Thyroid gland (tissue), 4 donors: ENCODE results near the gene ASIC2. TPM values are rescaled to one million over a fixed set of nuclear protein-coding genes. Genes with fewer than 3 reads are reported as not detected.

Experiments
- DNase-seq, 2 donors: peaks; one replicate each; pipeline ENCODE4 v3.0.0-alpha.2; 2019
- H3K27ac ChIP-seq, 3 donors: fragments of 200-600 bp; sonication (generic); 1 replicate in 2 of 3; 2 replicates in 1 of 3; pipeline ENCODE4 v1.5.1; 2016 to 2019; ENCODE audit warnings: mild to moderate bottlenecking in 1 of 3, moderate library complexity in 1 of 3
- H3K27me3 ChIP-seq: fragments of 200-600 bp; sonication (generic); one replicate; pipeline ENCODE4 v1.5.1; 2019
- H3K36me3 ChIP-seq, 2 donors: fragments of 200-600 bp; sonication (generic); one replicate each; pipeline ENCODE4 v1.5.1; 2016 to 2019
- H3K4me1 ChIP-seq, 2 donors: fragments of 200-600 bp; sonication (generic); one replicate each; pipeline ENCODE4 v1.5.1; 2017 to 2019
- H3K4me3 ChIP-seq, 3 donors: fragments of 200-600 bp; sonication (generic); replicated peaks in 1 of 3; 1 replicate in 2 of 3; 2 replicates in 1 of 3; pipeline ENCODE4 v1.5.1; 2016; ENCODE audit warnings: mild to moderate bottlenecking in 1 of 3
- H3K9me3 ChIP-seq: fragments of 200-600 bp; sonication (generic); one replicate; pipeline ENCODE4 v1.5.1; 2017
- CTCF ChIP-seq, 6 experiments: fragments of 200-600 bp in 3 of 6; fragments of 450-650 bp in 3 of 6; sonication (generic) in 3 of 6; IDR thresholded peaks; one replicate each; pipeline ENCODE4 v1.5.1; 2016 to 2019; ENCODE audit warnings: antibody characterized with exemption in 6 of 6, mild to moderate bottlenecking in 2 of 6, inconsistent platforms in 1 of 6, moderate library complexity in 1 of 6
- POLR2A ChIP-seq, 2 donors: fragments of 450-650 bp; IDR thresholded peaks; one replicate each; pipeline ENCODE4 v1.6.1; 2017; ENCODE audit warnings: antibody characterized with exemption in 2 of 2, mild to moderate bottlenecking in 2 of 2, moderate library complexity in 1 of 2
- WGBS, 2 donors: methylation state at CpG; one replicate each; pipeline ENCODE4 v1.1.5; 2017; 5-methylcytosine and 5-hydroxymethylcytosine counted together
- intact Hi-C: fragments of 100-400 bp; cut with DNase I; formaldehyde crosslinking; loops from one replicate; pipeline ENCODE4 v1.15.1; 2023
- total RNA-seq, 4 donors: library from RNA; depleted of rRNA; stranded (reverse); fragments of >200 nt; gene quantifications; one replicate each; pipeline ENCODE4 v1.2.3, GENCODE V29; 2016

The ASIC2 gene
- total RNA-seq, 4 donors from 2014 or later: not detected

- Histone ChIP-seq H3K27me3 (no peaks in the 10 kb centered on the region), H3K4me3 (no peak overlapping the region), H3K9me3 (no peaks in the 10 kb centered on the region), H3K4me1 (no peaks in the 10 kb centered on the region), H3K36me3 (no peaks in the 10 kb centered on the region), H3K27ac (no peak overlapping the region)
- 58 to 59% methylated on average over 8 to 9 of the region's 9 CpGs for WGBS, 2 donors
- TF ChIP-seq POLR2A (IDR thresholded peaks at IDR 0.05) (no peak), CTCF (IDR thresholded peaks at IDR 0.05) (no peak)
- intact Hi-C loops: no loop called here
- no peak for DNase-seq
These were observed 237.9 kb downstream of the ASIC2 start for GRCh38 chr17:33055171-33055611.

GRCh38 chr17:33054412-33054811 is 238.7 kb downstream of the ASIC2 start:
- Histone ChIP-seq H3K36me3 (no peaks in the 10 kb centered on the region), H3K4me3 (no peak overlapping the region), H3K9me3 (no peaks in the 10 kb centered on the region), H3K27me3 (no peaks in the 10 kb centered on the region), H3K27ac (no peak overlapping the region), H3K4me1 (no peaks in the 10 kb centered on the region)
- intact Hi-C loops: no loop called here
- no peak for DNase-seq
- WGBS, 2 donors: 89 to 90% methylated on average over 5 of the region's 5 CpGs
- TF ChIP-seq POLR2A (IDR thresholded peaks at IDR 0.05) (no peak), CTCF (IDR thresholded peaks at IDR 0.05) (no peak)

GRCh38 chr17:33053676-33054075 is 239.4 kb downstream of the ASIC2 start:
- WGBS, 2 donors: 84 to 91% methylated on average over 2 of the region's 2 CpGs

GRCh38 chr17:33052856-33053255 is 240.2 kb downstream of the ASIC2 start:
- no peak for TF ChIP-seq POLR2A (IDR thresholded peaks at IDR 0.05)
- TF ChIP-seq CTCF (IDR thresholded peaks at IDR 0.05): no peak
- Histone ChIP-seq H3K4me1 (no peaks in the 10 kb centered on the region), H3K4me3 (no peak overlapping the region), H3K9me3 (no peaks in the 10 kb centered on the region), H3K27ac (no peak overlapping the region), H3K27me3 (no peaks in the 10 kb centered on the region), H3K36me3 (no peaks in the 10 kb centered on the region)
- intact Hi-C loops: no loop called here
- DNase-seq: no peak
- 87 to 96% methylated on average over 4 of the region's 4 CpGs for WGBS, 2 donors

More at GRCh38 chr17:33053676-33054075, 239.4 kb downstream of the ASIC2 start:
- H3K27ac ChIP-seq: no peak overlapping the region
- TF ChIP-seq CTCF (IDR thresholded peaks at IDR 0.05) (no peak), POLR2A (IDR thresholded peaks at IDR 0.05) (no peak)
- DNase-seq: no peak
- intact Hi-C loops: no loop called here
- H3K4me1 ChIP-seq: no peaks in the 10 kb centered on the region
- H3K9me3 ChIP-seq: no peaks in the 10 kb centered on the region
- H3K36me3 ChIP-seq: no peaks in the 10 kb centered on the region
- H3K27me3 ChIP-seq: no peaks in the 10 kb centered on the region
- H3K4me3 ChIP-seq: no peak overlapping the region

GRCh38 chr17:33050611-33051140 is 242.4 kb downstream of the ASIC2 start:
- no peak for TF ChIP-seq CTCF (IDR thresholded peaks at IDR 0.05)
- TF ChIP-seq POLR2A (IDR thresholded peaks at IDR 0.05): no peak
- H3K27ac ChIP-seq: no peak overlapping the region
- no peak for DNase-seq
- H3K9me3 ChIP-seq: no peaks in the 10 kb centered on the region
- intact Hi-C loops: no loop called here
- H3K4me3 ChIP-seq: no peak overlapping the region
- H3K27me3 ChIP-seq: no peaks in the 10 kb centered on the region
- WGBS, 2 donors: 53 to 80% methylated on average over 1 of the region's 1 CpG
- H3K36me3 ChIP-seq: no peaks in the 10 kb centered on the region
- H3K4me1 ChIP-seq: no peaks in the 10 kb centered on the region
